Endodermal cell (in vitro differentiated cells): ENCODE data around the gene FBXL13. TPM values are rescaled to one million over a fixed set of nuclear protein-coding genes. Genes with fewer than 3 reads are reported as not detected.

Experiments
- DNase-seq: peaks from one replicate; pipeline ENCODE4 v3.0.0-alpha.2; 2017
- H3K27ac ChIP-seq: 2 replicates; pipeline ENCODE4 v1.5.1; 2013; ENCODE audit warnings: mild to moderate bottlenecking, low read depth, low read length, moderate library complexity
- H3K27me3 ChIP-seq: 2 replicates; pipeline ENCODE4 v1.6.1; 2013; ENCODE audit warnings: mild to moderate bottlenecking, low read length, moderate library complexity; ENCODE audit not compliant: insufficient read depth, control insufficient read depth, poor library complexity, severe bottlenecking
- H3K36me3 ChIP-seq: 2 replicates; pipeline ENCODE4 v1.7.0; 2013; ENCODE audit warnings: mild to moderate bottlenecking, low read length, moderate library complexity; ENCODE audit not compliant: control insufficient read depth, insufficient read depth
- H3K4me1 ChIP-seq: one replicate; pipeline ENCODE4 v1.7.0; 2013; ENCODE audit warnings: low read length; ENCODE audit not compliant: control insufficient read depth, insufficient read depth
- H3K4me3 ChIP-seq: 2 replicates; pipeline ENCODE4 v1.5.1; 2013; ENCODE audit warnings: mild to moderate bottlenecking, low read length, moderate library complexity
- H3K9ac ChIP-seq: 2 replicates; pipeline ENCODE4 v1.6.1; 2013; ENCODE audit warnings: mild to moderate bottlenecking, low read length, moderate library complexity; ENCODE audit not compliant: poor library complexity, severe bottlenecking; ENCODE audit errors: extremely low read depth
- H3K9me3 ChIP-seq: 2 replicates; pipeline ENCODE4 v1.6.1; 2013; ENCODE audit warnings: mild to moderate bottlenecking, low read length, moderate library complexity; ENCODE audit not compliant: control insufficient read depth
- H3K27ac Mint-ChIP-seq: 2 replicates; pipeline ENCODE4 v1.8.0; 2020; ENCODE audit warnings: mixed read lengths
- H3K27me3 Mint-ChIP-seq: 2 replicates; pipeline ENCODE4 v1.8.0; 2021; ENCODE audit warnings: mild to moderate bottlenecking, mixed read lengths; ENCODE audit not compliant: insufficient read depth
- H3K36me3 Mint-ChIP-seq: 2 replicates; pipeline ENCODE4 v1.8.0; 2020; ENCODE audit warnings: low read depth, mixed read lengths
- H3K4me1 Mint-ChIP-seq: 2 replicates; pipeline ENCODE4 v1.8.0; 2020; ENCODE audit warnings: mixed read lengths
- H3K4me3 Mint-ChIP-seq: 2 replicates; pipeline ENCODE4 v1.8.0; 2020; ENCODE audit warnings: mild to moderate bottlenecking, moderate library complexity, mixed read lengths
- H3K9me3 Mint-ChIP-seq: 2 replicates; pipeline ENCODE4 v1.8.0; 2020; ENCODE audit warnings: mild to moderate bottlenecking, mixed read lengths
- WGBS, 2 experiments: methylation state at CpG; one replicate each; pipeline versions ENCODE4 v1.1.5 to v1.1.7; 2013; ENCODE audit warnings: missing lambda C conversion rate in 2 of 2, mixed read lengths in 1 of 2; ENCODE audit not compliant: insufficient coverage in 1 of 2, insufficient read length in 1 of 2; 5-methylcytosine and 5-hydroxymethylcytosine counted together
- total RNA-seq, 2 donors: library from RNA; stranded (reverse); fragmentation: NEBNext Ultra II Directional in 1 of 2; extraction: Animal tissue kit (Norgen Biotek cat#: 25700) in 1 of 2; gene quantifications; 2 replicates in 1 of 2; 3 replicates in 1 of 2; pipeline ENCODE4 v1.2.1, GENCODE V29; 2021
- TF ChIP-seq, protein P1 (sequence below): fragments of 200-600 bp; sonication (generic); conservative IDR thresholded peaks from 2 replicates; pipeline ENCODE4 v1.5.0; 2021; ENCODE audit warnings: antibody characterized with exemption, mild to moderate bottlenecking

The FBXL13 gene
- total RNA-seq, 2 donors from 2014 or later, result 2.1 to 2.7 TPM

DNA sequence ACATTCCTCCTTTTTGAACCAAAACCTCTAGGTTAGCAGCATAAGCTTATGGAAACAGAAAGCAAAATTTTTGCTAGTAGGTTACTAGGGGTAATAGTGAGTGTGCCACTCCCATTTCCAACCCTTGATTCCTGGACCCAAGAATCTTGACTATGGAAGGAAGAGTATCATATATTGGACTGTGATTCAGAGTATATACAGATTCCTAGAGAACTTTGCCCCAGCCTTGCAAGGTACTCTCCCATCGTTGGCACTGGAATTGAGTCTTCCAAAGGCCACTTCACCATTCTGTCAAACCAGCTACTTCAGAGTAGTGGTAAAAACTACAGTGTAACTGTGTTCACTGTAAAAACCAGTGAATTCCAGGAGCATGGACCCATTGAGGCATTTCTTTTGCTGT, 92.4 kb downstream of the FBXL13 start:
- WGBS, 2 experiments, result 91 to 100% methylated on average over 1 of the region's 1 CpG
- TF ChIP-seq, protein P1, sequence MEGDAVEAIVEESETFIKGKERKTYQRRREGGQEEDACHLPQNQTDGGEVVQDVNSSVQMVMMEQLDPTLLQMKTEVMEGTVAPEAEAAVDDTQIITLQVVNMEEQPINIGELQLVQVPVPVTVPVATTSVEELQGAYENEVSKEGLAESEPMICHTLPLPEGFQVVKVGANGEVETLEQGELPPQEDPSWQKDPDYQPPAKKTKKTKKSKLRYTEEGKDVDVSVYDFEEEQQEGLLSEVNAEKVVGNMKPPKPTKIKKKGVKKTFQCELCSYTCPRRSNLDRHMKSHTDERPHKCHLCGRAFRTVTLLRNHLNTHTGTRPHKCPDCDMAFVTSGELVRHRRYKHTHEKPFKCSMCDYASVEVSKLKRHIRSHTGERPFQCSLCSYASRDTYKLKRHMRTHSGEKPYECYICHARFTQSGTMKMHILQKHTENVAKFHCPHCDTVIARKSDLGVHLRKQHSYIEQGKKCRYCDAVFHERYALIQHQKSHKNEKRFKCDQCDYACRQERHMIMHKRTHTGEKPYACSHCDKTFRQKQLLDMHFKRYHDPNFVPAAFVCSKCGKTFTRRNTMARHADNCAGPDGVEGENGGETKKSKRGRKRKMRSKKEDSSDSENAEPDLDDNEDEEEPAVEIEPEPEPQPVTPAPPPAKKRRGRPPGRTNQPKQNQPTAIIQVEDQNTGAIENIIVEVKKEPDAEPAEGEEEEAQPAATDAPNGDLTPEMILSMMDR, result no peak
- H3K27ac ChIP-seq, result no peak overlapping the region

DNA sequence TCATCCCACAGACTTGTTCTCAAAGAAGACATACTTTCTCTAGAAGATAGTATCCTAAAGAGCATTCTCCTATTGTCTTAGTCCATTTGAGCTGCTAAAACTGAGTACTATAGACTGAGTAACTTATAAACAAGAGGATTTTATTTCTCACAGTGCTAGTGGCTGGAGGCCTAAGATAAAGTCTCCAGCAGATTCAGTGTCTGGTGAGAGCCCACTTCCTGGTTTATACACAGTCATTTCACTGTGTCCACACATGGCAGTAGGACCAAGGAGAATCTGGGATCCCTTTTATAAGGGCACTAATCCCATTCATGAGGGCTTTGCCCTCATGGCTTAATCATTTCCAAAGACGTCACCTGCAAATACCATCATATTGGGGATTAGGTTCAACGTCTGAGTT, 93.1 kb downstream of the FBXL13 start:
- Mint-ChIP-seq H3K27me3 (no peaks in the 10 kb centered on the region), H3K4me1 (no peaks in the 10 kb centered on the region), H3K36me3 (peaks cover 3% of the 10 kb centered on the region), H3K27ac (no peak overlapping the region), H3K9me3 (peaks cover 5% of the 10 kb centered on the region), H3K4me3 (no peak overlapping the region)
- no peaks in the 10 kb centered on the region for H3K36me3 ChIP-seq
- no peaks in the 10 kb centered on the region for H3K4me1 ChIP-seq
- no peak overlapping the region for H3K9ac ChIP-seq
- WGBS, 2 experiments, result 77 to 93% methylated on average over 2 of the region's 2 CpGs
- H3K9me3 ChIP-seq, result peaks cover 10% of the 10 kb centered on the region
- no peak overlapping the region for H3K4me3 ChIP-seq
- H3K27me3 ChIP-seq, result no peaks in the 10 kb centered on the region
- H3K27ac ChIP-seq, result no peak overlapping the region
- TF ChIP-seq, protein P1, result no peak
- no peak for DNase-seq

More for the DNA sequence above, 92.4 kb downstream of the FBXL13 start:
- H3K9ac ChIP-seq, result no peak overlapping the region
- Mint-ChIP-seq H3K36me3 (peaks cover 3% of the 10 kb centered on the region), H3K4me3 (no peak overlapping the region), H3K27ac (no peak overlapping the region), H3K9me3 (peaks cover 5% of the 10 kb centered on the region), H3K27me3 (no peaks in the 10 kb centered on the region), H3K4me1 (no peaks in the 10 kb centered on the region)
- peaks cover 10% of the 10 kb centered on the region for H3K9me3 ChIP-seq
- H3K4me1 ChIP-seq, result no peaks in the 10 kb centered on the region
- H3K4me3 ChIP-seq, result no peak overlapping the region
- no peak for DNase-seq
- no peaks in the 10 kb centered on the region for H3K27me3 ChIP-seq
- no peaks in the 10 kb centered on the region for H3K36me3 ChIP-seq

DNA sequence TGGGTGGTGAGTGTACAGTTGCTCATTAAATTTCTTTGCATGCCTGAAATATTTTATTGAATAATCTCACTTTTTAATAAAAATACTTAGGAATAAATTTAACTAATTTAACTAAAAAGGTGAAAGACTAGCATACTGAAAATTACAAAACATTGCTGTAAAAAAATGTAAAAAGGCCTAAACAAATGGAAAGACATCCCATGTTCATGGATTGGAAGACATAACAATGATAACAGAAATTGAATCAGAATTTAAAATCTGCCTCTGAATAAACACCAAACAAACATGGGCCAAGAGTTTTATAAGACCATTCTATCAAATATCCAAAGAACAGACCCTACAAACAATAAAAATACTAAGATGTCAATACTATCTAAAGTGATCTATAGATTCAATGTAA, 94.9 kb downstream of the FBXL13 start:
- H3K4me1 Mint-ChIP-seq, result no peaks in the 10 kb centered on the region
- Histone ChIP-seq H3K9me3 (peaks cover 10% of the 10 kb centered on the region), H3K27ac (no peak overlapping the region), H3K4me1 (no peaks in the 10 kb centered on the region), H3K27me3 (no peaks in the 10 kb centered on the region), H3K9ac (no peak overlapping the region), H3K4me3 (no peak overlapping the region), H3K36me3 (no peaks in the 10 kb centered on the region)
- no peaks in the 10 kb centered on the region for H3K27me3 Mint-ChIP-seq
- H3K9me3 Mint-ChIP-seq, result peaks cover 5% of the 10 kb centered on the region
- no peak overlapping the region for H3K4me3 Mint-ChIP-seq
- TF ChIP-seq, protein P1, result no peak
- peaks cover 3% of the 10 kb centered on the region for H3K36me3 Mint-ChIP-seq
- DNase-seq, result no peak
- no peak overlapping the region for H3K27ac Mint-ChIP-seq
